ENCODE measurements around the gene TSHZ1.
"Not testable (repeated sequence)": the region's sequence is repeated elsewhere in the genome, so short reads cannot be mapped to it uniquely, and the experiment has no call there.

Gene TSHZ1

GRCh38 chr18:75176849-75177248, 33.7 kb upstream of the TSHZ1 start:
- no peaks in the 10 kb centered on the region for H3K27me3 Mint-ChIP-seq (ENCODE audit: low read depth, poor library complexity)
- H3K36me3 Mint-ChIP-seq (ENCODE audit: low read depth) = peaks cover 8% of the 10 kb centered on the region
- H3K4me3 Mint-ChIP-seq = no peak overlapping the region
- peaks cover 43% of the 10 kb centered on the region for H3K4me1 Mint-ChIP-seq
- no peak for TF ChIP-seq CTCF (IDR thresholded peaks at IDR 0.05)
- peaks cover 5% of the 10 kb centered on the region for H3K9me3 Mint-ChIP-seq
- H3K27ac Mint-ChIP-seq = peak overlapping the region; percentile 46
- DNase-seq = no peak

- no peak for DNase-seq
- peaks cover 18% of the 10 kb centered on the region for H3K36me3 Mint-ChIP-seq (ENCODE audit: low read depth)
- TF ChIP-seq CTCF (IDR thresholded peaks at IDR 0.05) = no peak
- H3K27me3 Mint-ChIP-seq (ENCODE audit: low read depth, poor library complexity) = peaks cover 4% of the 10 kb centered on the region
- no peak overlapping the region for H3K4me3 Mint-ChIP-seq
- peak overlapping the region; percentile 89 for H3K27ac Mint-ChIP-seq
- peaks cover 28% of the 10 kb centered on the region for H3K4me1 Mint-ChIP-seq
- H3K9me3 Mint-ChIP-seq = peaks cover 16% of the 10 kb centered on the region
Measured at GRCh38 chr18:75178376-75178775, 32.2 kb upstream of the TSHZ1 start.

GRCh38 chr18:75179819-75180600, 30.6 kb upstream of the TSHZ1 start:
- peaks cover 4% of the 10 kb centered on the region for H3K27me3 Mint-ChIP-seq (ENCODE audit: low read depth, poor library complexity)
- TF ChIP-seq CTCF (IDR thresholded peaks at IDR 0.05) = no peak
- peaks cover 21% of the 10 kb centered on the region for H3K9me3 Mint-ChIP-seq
- H3K4me3 Mint-ChIP-seq = no peak overlapping the region
- peaks cover 19% of the 10 kb centered on the region for H3K36me3 Mint-ChIP-seq (ENCODE audit: low read depth)
- peak overlapping the region; percentile 56 for H3K27ac Mint-ChIP-seq
- peaks cover 14% of the 10 kb centered on the region for H3K4me1 Mint-ChIP-seq
- no peak for DNase-seq

- H3K27me3 Mint-ChIP-seq (ENCODE audit: low read depth, poor library complexity) = peaks cover 4% of the 10 kb centered on the region
- no peak for DNase-seq
- peaks cover 23% of the 10 kb centered on the region for H3K4me1 Mint-ChIP-seq
- no peak overlapping the region for H3K4me3 Mint-ChIP-seq
- no peak overlapping the region for H3K27ac Mint-ChIP-seq
- H3K36me3 Mint-ChIP-seq (ENCODE audit: low read depth) = peaks cover 26% of the 10 kb centered on the region
- no peak for TF ChIP-seq CTCF (IDR thresholded peaks at IDR 0.05)
- H3K9me3 Mint-ChIP-seq = peaks cover 21% of the 10 kb centered on the region
Measured at GRCh38 chr18:75183524-75183923, 27.1 kb upstream of the TSHZ1 start.

GRCh38 chr18:75183973-75184493, 26.6 kb upstream of the TSHZ1 start:
- Mint-ChIP-seq H3K27me3 (ENCODE audit: low read depth, poor library complexity) (peaks cover 4% of the 10 kb centered on the region), H3K36me3 (ENCODE audit: low read depth) (peaks cover 26% of the 10 kb centered on the region), H3K4me1 (peaks cover 21% of the 10 kb centered on the region), H3K9me3 (peaks cover 21% of the 10 kb centered on the region), H3K27ac (no peak overlapping the region), H3K4me3 (no peak overlapping the region)
- no peak for TF ChIP-seq CTCF (IDR thresholded peaks at IDR 0.05)
- DNase-seq = no peak

- peaks cover 28% of the 10 kb centered on the region for H3K36me3 Mint-ChIP-seq (ENCODE audit: low read depth)
- no peak for TF ChIP-seq CTCF (IDR thresholded peaks at IDR 0.05)
- DNase-seq = no peak
- H3K4me1 Mint-ChIP-seq = peaks cover 21% of the 10 kb centered on the region
- H3K27ac Mint-ChIP-seq = no peak overlapping the region
- peaks cover 21% of the 10 kb centered on the region for H3K9me3 Mint-ChIP-seq
- H3K27me3 Mint-ChIP-seq (ENCODE audit: low read depth, poor library complexity) = peaks cover 4% of the 10 kb centered on the region
- H3K4me3 Mint-ChIP-seq = no peak overlapping the region
Measured at GRCh38 chr18:75185460-75185859, 25.1 kb upstream of the TSHZ1 start.

- not testable (repeated sequence) for H3K4me3 Mint-ChIP-seq; DNase-seq; H3K27me3 Mint-ChIP-seq (ENCODE audit: low read depth, poor library complexity)
- Mint-ChIP-seq H3K9me3 (peaks cover 11% of the 10 kb centered on the region), H3K36me3 (ENCODE audit: low read depth) (peaks cover 27% of the 10 kb centered on the region), H3K4me1 (peaks cover 21% of the 10 kb centered on the region), H3K27ac (peak overlapping the region; percentile 15)
Measured at GRCh38 chr18:75187702-75188101, 22.9 kb upstream of the TSHZ1 start.
